Caco-2 (cell line): ENCODE measurements around the gene TNFAIP8. TPM values are rescaled to one million over a fixed set of nuclear protein-coding genes. Genes with fewer than 3 reads are reported as not detected.

ENCODE experiments used
- BruUV-seq: library from RNA; stranded (reverse); fragments of 400-500 nt; replicated peaks from 2 replicates; lab custom pipeline; 2021; lab: Mats Ljungman, UMichigan
- CTCF ChIA-PET: fragments of 300-600 bp; sonication (Branson Sonifier 250); formaldehyde crosslinking; loops from one replicate; lab custom pipeline; 2022; ENCODE audit warnings: antibody characterized with exemption; lab: Charles Lee
- POLR2A ChIA-PET: fragments of 300-600 bp; sonication (Branson Sonifier 250); formaldehyde crosslinking; loops from one replicate; lab custom pipeline; 2022; ENCODE audit warnings: antibody characterized with exemption; lab: Charles Lee
- DNase-seq, 2 experiments: peaks; one replicate each; pipeline versions ENCODE4 v3.0.0 to v3.0.0-alpha.2; 2020 to 2022
- H3K27me3 ChIP-seq: replicated peaks from 2 replicates; pipeline ENCODE4 v1.6.0; 2011; ENCODE audit warnings: low read length; ENCODE audit not compliant: control insufficient read depth, insufficient read depth
- H3K36me3 ChIP-seq: 2 replicates; pipeline ENCODE4 v1.5.1; 2011; ENCODE audit warnings: low read length; ENCODE audit not compliant: control insufficient read depth, insufficient read depth
- H3K4me1 ChIP-seq: fragments of 250-450 bp; sonication (Bioruptor Pico); 2 replicates; pipeline ENCODE4 v1.5.1; 2020; ENCODE audit warnings: mild to moderate bottlenecking
- H3K4me3 ChIP-seq: 2 replicates; pipeline ENCODE4 v1.5.1; 2011; ENCODE audit warnings: low read depth, mild to moderate bottlenecking, control low read depth, low read length
- H3K9me3 ChIP-seq: fragments of 250-450 bp; sonication (Bioruptor Pico); 2 replicates; pipeline ENCODE4 v1.5.1; 2020; ENCODE audit warnings: mild to moderate bottlenecking, moderate library complexity
- H3K27ac Mint-ChIP-seq: one replicate; pipeline ENCODE4 v1.8.0; 2022; ENCODE audit warnings: mixed read lengths; ENCODE audit not compliant: unreplicated experiment
- H3K27me3 Mint-ChIP-seq: one replicate; pipeline ENCODE4 v1.8.0; 2022; ENCODE audit warnings: mixed read lengths; ENCODE audit not compliant: insufficient read depth, unreplicated experiment
- H3K36me3 Mint-ChIP-seq: one replicate; pipeline ENCODE4 v1.8.0; 2022; ENCODE audit warnings: mild to moderate bottlenecking, mixed read lengths; ENCODE audit not compliant: insufficient read depth, unreplicated experiment
- H3K4me1 Mint-ChIP-seq: one replicate; pipeline ENCODE4 v1.8.0; 2022; ENCODE audit warnings: low read depth, mixed read lengths; ENCODE audit not compliant: unreplicated experiment
- H3K4me3 Mint-ChIP-seq: one replicate; pipeline ENCODE4 v1.8.0; 2022; ENCODE audit warnings: mild to moderate bottlenecking, moderate library complexity, mixed read lengths; ENCODE audit not compliant: unreplicated experiment
- H3K9me3 Mint-ChIP-seq: one replicate; pipeline ENCODE4 v1.8.0; 2022; ENCODE audit warnings: mixed read lengths; ENCODE audit not compliant: unreplicated experiment
- intact Hi-C: fragments of 100-400 bp; cut with micrococcal nuclease; formaldehyde crosslinking; loops from one replicate; pipeline ENCODE4 v1.10.0; 2022; ENCODE audit not compliant: unreplicated experiment
- total RNA-seq: library from RNA; stranded (reverse); gene quantifications from 2 replicates; pipeline ENCODE4 v1.2.3, GENCODE V29; 2022
- TF ChIP-seq, protein P1 (sequence below), 2 experiments: fragments of 200-600 bp in 1 of 2; IDR thresholded peaks; 1 replicate in 1 of 2; 2 replicates in 1 of 2; pipeline versions ENCODE4 v1.5.1 to v1.8.0; 2011 to 2022; ENCODE audit warnings: antibody characterized with exemption in 1 of 2, control low read depth in 1 of 2, inconsistent platforms in 1 of 2, low read depth in 1 of 2, low read length in 1 of 2, mild to moderate bottlenecking in 1 of 2, moderate library complexity in 1 of 2; ENCODE audit not compliant: insufficient read depth in 1 of 2, severe bottlenecking in 1 of 2, unreplicated experiment in 1 of 2

Gene TNFAIP8
- total RNA-seq, 1 experiment from 2014 or later = 7.4 TPM

DNA sequence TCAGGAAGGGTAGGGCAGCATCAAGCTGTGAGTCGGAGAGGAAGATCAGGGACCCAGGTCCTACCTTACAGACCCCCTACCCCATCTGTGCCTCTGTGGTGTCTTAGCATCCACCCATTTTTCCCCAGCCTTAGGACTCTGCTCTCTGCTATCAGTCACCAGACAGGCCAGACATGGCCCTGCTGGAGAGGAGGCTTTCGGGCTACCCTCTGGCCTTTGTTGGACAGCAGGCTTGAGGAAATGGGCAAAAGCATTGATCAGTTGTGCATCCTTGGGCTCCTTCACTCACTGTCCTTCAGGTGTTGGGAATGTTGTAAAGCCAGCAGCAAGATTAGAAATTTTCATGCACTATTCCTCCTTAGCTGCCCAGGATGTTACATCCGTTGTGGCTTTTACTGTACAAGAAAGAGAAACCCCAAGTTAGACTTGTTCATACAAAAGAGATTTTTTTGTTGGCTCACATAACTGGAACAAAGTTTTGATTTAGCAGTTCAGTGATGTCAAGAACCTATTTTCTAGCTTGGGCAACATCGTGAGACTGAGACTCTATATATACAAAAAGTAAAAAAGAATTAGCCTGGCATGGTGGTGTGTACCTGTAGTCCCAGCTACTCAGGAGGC lies 17.4 kb upstream of the TNFAIP8 start:
- H3K4me1 ChIP-seq = peaks cover 7% of the 10 kb centered on the region
- intact Hi-C loops = no loop called here
- no peak for DNase-seq
- Mint-ChIP-seq H3K27me3 (no peaks in the 10 kb centered on the region), H3K4me1 (peaks cover 14% of the 10 kb centered on the region), H3K27ac (peak overlapping the region; percentile 52), H3K4me3 (no peak overlapping the region), H3K36me3 (no peaks in the 10 kb centered on the region), H3K9me3 (no peaks in the 10 kb centered on the region)
- CTCF ChIA-PET = no interaction called here
- H3K4me3 ChIP-seq = no peak overlapping the region
- H3K9me3 ChIP-seq = no peaks in the 10 kb centered on the region
- POLR2A ChIA-PET = no interaction called here
- TF ChIP-seq, protein P1, sequence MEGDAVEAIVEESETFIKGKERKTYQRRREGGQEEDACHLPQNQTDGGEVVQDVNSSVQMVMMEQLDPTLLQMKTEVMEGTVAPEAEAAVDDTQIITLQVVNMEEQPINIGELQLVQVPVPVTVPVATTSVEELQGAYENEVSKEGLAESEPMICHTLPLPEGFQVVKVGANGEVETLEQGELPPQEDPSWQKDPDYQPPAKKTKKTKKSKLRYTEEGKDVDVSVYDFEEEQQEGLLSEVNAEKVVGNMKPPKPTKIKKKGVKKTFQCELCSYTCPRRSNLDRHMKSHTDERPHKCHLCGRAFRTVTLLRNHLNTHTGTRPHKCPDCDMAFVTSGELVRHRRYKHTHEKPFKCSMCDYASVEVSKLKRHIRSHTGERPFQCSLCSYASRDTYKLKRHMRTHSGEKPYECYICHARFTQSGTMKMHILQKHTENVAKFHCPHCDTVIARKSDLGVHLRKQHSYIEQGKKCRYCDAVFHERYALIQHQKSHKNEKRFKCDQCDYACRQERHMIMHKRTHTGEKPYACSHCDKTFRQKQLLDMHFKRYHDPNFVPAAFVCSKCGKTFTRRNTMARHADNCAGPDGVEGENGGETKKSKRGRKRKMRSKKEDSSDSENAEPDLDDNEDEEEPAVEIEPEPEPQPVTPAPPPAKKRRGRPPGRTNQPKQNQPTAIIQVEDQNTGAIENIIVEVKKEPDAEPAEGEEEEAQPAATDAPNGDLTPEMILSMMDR (IDR thresholded peaks at IDR 0.05; ENCODE audit: insufficient read depth in 1 of 2, low read depth in 1 of 2, low read length in 1 of 2, severe bottlenecking in 1 of 2, unreplicated experiment in 1 of 2) = no peak
- no peaks in the 10 kb centered on the region for H3K27me3 ChIP-seq
- H3K36me3 ChIP-seq = no peaks in the 10 kb centered on the region
- BruUV-seq = no TSS peak

DNA sequence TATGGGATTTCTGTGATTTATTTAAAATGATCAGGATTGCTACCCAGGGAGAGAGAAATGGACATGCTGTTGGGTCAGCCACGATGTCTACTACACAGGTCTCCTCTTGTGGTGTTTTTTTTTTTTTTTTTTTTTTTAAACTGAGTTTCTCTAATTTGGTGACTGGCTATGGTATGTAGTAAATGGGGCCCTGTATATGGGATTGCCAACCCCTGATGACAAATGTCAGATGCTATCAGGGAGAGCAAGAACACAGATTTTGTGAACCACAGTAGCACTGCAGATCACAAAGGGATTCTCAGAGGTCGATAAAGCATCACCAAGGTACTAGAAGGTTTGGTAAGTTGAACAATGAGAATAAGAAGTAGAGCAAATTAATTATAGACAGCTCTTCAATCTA lies 16.5 kb upstream of the TNFAIP8 start:
- POLR2A ChIA-PET = no interaction called here
- Mint-ChIP-seq H3K27ac (no peak overlapping the region), H3K27me3 (no peaks in the 10 kb centered on the region), H3K36me3 (no peaks in the 10 kb centered on the region), H3K4me3 (no peak overlapping the region), H3K4me1 (peaks cover 13% of the 10 kb centered on the region), H3K9me3 (no peaks in the 10 kb centered on the region)
- H3K4me3 ChIP-seq = no peak overlapping the region
- no peaks in the 10 kb centered on the region for H3K9me3 ChIP-seq
- CTCF ChIA-PET = no interaction called here
- H3K27me3 ChIP-seq = no peaks in the 10 kb centered on the region
- no TSS peak for BruUV-seq
- no peaks in the 10 kb centered on the region for H3K36me3 ChIP-seq
- intact Hi-C loops = no loop called here
- peaks cover 7% of the 10 kb centered on the region for H3K4me1 ChIP-seq
- no peak for DNase-seq
- TF ChIP-seq, protein P1 (IDR thresholded peaks at IDR 0.05; ENCODE audit: insufficient read depth in 1 of 2, low read depth in 1 of 2, low read length in 1 of 2, severe bottlenecking in 1 of 2, unreplicated experiment in 1 of 2) = no peak

DNA sequence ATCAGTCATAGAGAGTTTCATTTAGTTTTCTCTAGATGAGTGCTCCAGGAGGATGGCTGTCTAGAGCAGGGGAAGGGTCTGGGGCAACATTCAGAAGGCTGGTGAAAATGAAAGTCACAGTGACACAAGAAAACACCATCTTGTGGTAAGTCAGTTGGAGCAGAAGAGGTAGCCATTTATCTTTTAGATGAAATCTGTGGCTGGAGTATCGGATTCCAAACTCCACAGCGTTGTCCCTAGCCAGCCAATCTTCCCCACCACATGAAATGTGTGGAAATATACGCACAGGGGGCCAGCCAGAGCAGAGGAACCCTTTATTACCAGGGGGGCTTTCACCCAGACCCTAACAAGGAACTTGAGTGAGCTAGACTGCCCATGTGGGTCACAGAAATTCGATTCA lies 15.9 kb upstream of the TNFAIP8 start:
- no peak for DNase-seq
- no peak overlapping the region for H3K4me3 ChIP-seq
- ChIA-PET CTCF (no interaction called here), POLR2A (no interaction called here)
- H3K27me3 ChIP-seq = no peaks in the 10 kb centered on the region
- no TSS peak for BruUV-seq
- Mint-ChIP-seq H3K4me3 (no peak overlapping the region), H3K9me3 (no peaks in the 10 kb centered on the region), H3K27me3 (no peaks in the 10 kb centered on the region), H3K36me3 (no peaks in the 10 kb centered on the region), H3K4me1 (peaks cover 8% of the 10 kb centered on the region), H3K27ac (no peak overlapping the region)
- H3K4me1 ChIP-seq = peaks cover 7% of the 10 kb centered on the region
- intact Hi-C loops = loop anchor here (10.0 kb wide), 1 partner anchor 405 kb away; no protein-coding TSS in a partner anchor
- H3K36me3 ChIP-seq = no peaks in the 10 kb centered on the region
- no peaks in the 10 kb centered on the region for H3K9me3 ChIP-seq
- TF ChIP-seq, protein P1 (IDR thresholded peaks at IDR 0.05; ENCODE audit: insufficient read depth in 1 of 2, low read depth in 1 of 2, low read length in 1 of 2, severe bottlenecking in 1 of 2, unreplicated experiment in 1 of 2) = no peak
